ENCODE measurements around the gene PCDHA4. TPM values are rescaled to one million over a fixed set of nuclear protein-coding genes. Genes with fewer than 3 reads are reported as not detected.

The PCDHA4 gene
- total and polyA plus RNA-seq, 2 experiments from 2014 or later = 1.8 to 12.5 TPM

Other genes starting within 250 kb of the PCDHA4 start
- gene SRA1, start 249.6 kb upstream of the PCDHA4 start, total RNA-seq (2014; rRNA removed; shearing (Covaris generic)) = 29.7 and 38.4 TPM in 2 replicates
- 67.2 and 74.7 TPM in 2 replicates for gene SRA1, start 249.6 kb upstream of the PCDHA4 start, polyA plus RNA-seq (2016; fragmentation: Nextera tagmentation; extraction: Ambion mirVana)
- 10.2 and 15.4 TPM in 2 replicates for gene APBB3, start 242.5 kb upstream of the PCDHA4 start, total RNA-seq (2014; rRNA removed; shearing (Covaris generic))
- gene APBB3, start 242.5 kb upstream of the PCDHA4 start, polyA plus RNA-seq (2016; fragmentation: Nextera tagmentation; extraction: Ambion mirVana) = 7.7 and 9.0 TPM in 2 replicates
- 34.4 and 39.1 TPM in 2 replicates for gene SLC35A4, start 242.2 kb upstream of the PCDHA4 start, total RNA-seq (2014; rRNA removed; shearing (Covaris generic))
- gene SLC35A4, start 242.2 kb upstream of the PCDHA4 start, polyA plus RNA-seq (2016; fragmentation: Nextera tagmentation; extraction: Ambion mirVana) = 17.7 and 19.0 TPM in 2 replicates
- gene CD14, start 173.9 kb upstream of the PCDHA4 start, total RNA-seq (2014; rRNA removed; shearing (Covaris generic)) = not detected in 2 replicates
- 0.17 TPM in 1 of 2 replicates, not detected in the other for gene CD14, start 173.9 kb upstream of the PCDHA4 start, polyA plus RNA-seq (2016; fragmentation: Nextera tagmentation; extraction: Ambion mirVana)
- gene TMCO6, start 167.6 kb upstream of the PCDHA4 start, total RNA-seq (2014; rRNA removed; shearing (Covaris generic)) = 19.9 and 37.4 TPM in 2 replicates
- 18.7 and 19.0 TPM in 2 replicates for gene TMCO6, start 167.6 kb upstream of the PCDHA4 start, polyA plus RNA-seq (2016; fragmentation: Nextera tagmentation; extraction: Ambion mirVana)
- gene NDUFA2, start 159.4 kb upstream of the PCDHA4 start, total RNA-seq (2014; rRNA removed; shearing (Covaris generic)) = 48.8 and 55.7 TPM in 2 replicates
- gene NDUFA2, start 159.4 kb upstream of the PCDHA4 start, polyA plus RNA-seq (2016; fragmentation: Nextera tagmentation; extraction: Ambion mirVana) = 292 and 317 TPM in 2 replicates
- 58.9 and 77.3 TPM in 2 replicates for gene IK, start 159.2 kb upstream of the PCDHA4 start, total RNA-seq (2014; rRNA removed; shearing (Covaris generic))
- gene IK, start 159.2 kb upstream of the PCDHA4 start, polyA plus RNA-seq (2016; fragmentation: Nextera tagmentation; extraction: Ambion mirVana) = 116 and 128 TPM in 2 replicates
- gene WDR55, start 142.2 kb upstream of the PCDHA4 start, total RNA-seq (2014; rRNA removed; shearing (Covaris generic)) = 18.0 and 22.7 TPM in 2 replicates
- 9.3 and 9.6 TPM in 2 replicates for gene WDR55, start 142.2 kb upstream of the PCDHA4 start, polyA plus RNA-seq (2016; fragmentation: Nextera tagmentation; extraction: Ambion mirVana)
- gene DND1, start 133.5 kb upstream of the PCDHA4 start, total RNA-seq (2014; rRNA removed; shearing (Covaris generic)) = 15.5 and 22.0 TPM in 2 replicates
- 7.3 and 8.1 TPM in 2 replicates for gene DND1, start 133.5 kb upstream of the PCDHA4 start, polyA plus RNA-seq (2016; fragmentation: Nextera tagmentation; extraction: Ambion mirVana)
- 57.8 and 58.8 TPM in 2 replicates for gene HARS1, start 115.7 kb upstream of the PCDHA4 start, total RNA-seq (2014; rRNA removed; shearing (Covaris generic))
- gene HARS1, start 115.7 kb upstream of the PCDHA4 start, polyA plus RNA-seq (2016; fragmentation: Nextera tagmentation; extraction: Ambion mirVana) = 48.6 and 51.6 TPM in 2 replicates
- 21.6 and 29.6 TPM in 2 replicates for gene HARS2, start 115.6 kb upstream of the PCDHA4 start, total RNA-seq (2014; rRNA removed; shearing (Covaris generic))
- gene HARS2, start 115.6 kb upstream of the PCDHA4 start, polyA plus RNA-seq (2016; fragmentation: Nextera tagmentation; extraction: Ambion mirVana) = 12.7 and 14.4 TPM in 2 replicates
- 26.4 and 35.6 TPM in 2 replicates for gene ZMAT2, start 106.6 kb upstream of the PCDHA4 start, total RNA-seq (2014; rRNA removed; shearing (Covaris generic))
- 45.1 and 50.6 TPM in 2 replicates for gene ZMAT2, start 106.6 kb upstream of the PCDHA4 start, polyA plus RNA-seq (2016; fragmentation: Nextera tagmentation; extraction: Ambion mirVana)
- 1.6 and 3.2 TPM in 2 replicates for gene PCDHA1, start 20.9 kb upstream of the PCDHA4 start, total RNA-seq (2014; rRNA removed; shearing (Covaris generic))
- gene PCDHA1, start 20.9 kb upstream of the PCDHA4 start, polyA plus RNA-seq (2016; fragmentation: Nextera tagmentation; extraction: Ambion mirVana) = 0.52 and 0.81 TPM in 2 replicates
- 2.2 and 2.4 TPM in 2 replicates for gene PCDHA2, start 12.2 kb upstream of the PCDHA4 start, total RNA-seq (2014; rRNA removed; shearing (Covaris generic))
- 0.99 and 1.3 TPM in 2 replicates for gene PCDHA2, start 12.2 kb upstream of the PCDHA4 start, polyA plus RNA-seq (2016; fragmentation: Nextera tagmentation; extraction: Ambion mirVana)
- gene PCDHA3, start 6.0 kb upstream of the PCDHA4 start, total RNA-seq (2014; rRNA removed; shearing (Covaris generic)) = 4.0 TPM in 2 replicates
- gene PCDHA3, start 6.0 kb upstream of the PCDHA4 start, polyA plus RNA-seq (2016; fragmentation: Nextera tagmentation; extraction: Ambion mirVana) = 0.87 and 1.2 TPM in 2 replicates
- 1.4 and 3.1 TPM in 2 replicates for gene PCDHA5, start 14.5 kb downstream of the PCDHA4 start, total RNA-seq (2014; rRNA removed; shearing (Covaris generic))
- gene PCDHA5, start 14.5 kb downstream of the PCDHA4 start, polyA plus RNA-seq (2016; fragmentation: Nextera tagmentation; extraction: Ambion mirVana) = 0.61 and 0.86 TPM in 2 replicates
- gene PCDHA6, start 20.9 kb downstream of the PCDHA4 start, total RNA-seq (2014; rRNA removed; shearing (Covaris generic)) = 4.6 and 5.2 TPM in 2 replicates
- 2.0 and 2.1 TPM in 2 replicates for gene PCDHA6, start 20.9 kb downstream of the PCDHA4 start, polyA plus RNA-seq (2016; fragmentation: Nextera tagmentation; extraction: Ambion mirVana)
- gene PCDHA7, start 27.2 kb downstream of the PCDHA4 start, total RNA-seq (2014; rRNA removed; shearing (Covaris generic)) = 6.9 and 8.7 TPM in 2 replicates
- gene PCDHA7, start 27.2 kb downstream of the PCDHA4 start, polyA plus RNA-seq (2016; fragmentation: Nextera tagmentation; extraction: Ambion mirVana) = 1.3 and 1.7 TPM in 2 replicates
- 1.4 and 3.1 TPM in 2 replicates for gene PCDHA8, start 34.1 kb downstream of the PCDHA4 start, total RNA-seq (2014; rRNA removed; shearing (Covaris generic))
- gene PCDHA8, start 34.1 kb downstream of the PCDHA4 start, polyA plus RNA-seq (2016; fragmentation: Nextera tagmentation; extraction: Ambion mirVana) = 0.56 and 0.86 TPM in 2 replicates
- 3.2 and 3.3 TPM in 2 replicates for gene PCDHA9, start 41.3 kb downstream of the PCDHA4 start, total RNA-seq (2014; rRNA removed; shearing (Covaris generic))
- 1.1 and 1.6 TPM in 2 replicates for gene PCDHA9, start 41.3 kb downstream of the PCDHA4 start, polyA plus RNA-seq (2016; fragmentation: Nextera tagmentation; extraction: Ambion mirVana)
- 11.6 and 12.2 TPM in 2 replicates for gene PCDHA10, start 48.8 kb downstream of the PCDHA4 start, total RNA-seq (2014; rRNA removed; shearing (Covaris generic))
- 3.9 and 4.1 TPM in 2 replicates for gene PCDHA10, start 48.8 kb downstream of the PCDHA4 start, polyA plus RNA-seq (2016; fragmentation: Nextera tagmentation; extraction: Ambion mirVana)
- 22.9 and 26.5 TPM in 2 replicates for gene PCDHA11, start 61.9 kb downstream of the PCDHA4 start, total RNA-seq (2014; rRNA removed; shearing (Covaris generic))
- gene PCDHA11, start 61.9 kb downstream of the PCDHA4 start, polyA plus RNA-seq (2016; fragmentation: Nextera tagmentation; extraction: Ambion mirVana) = 8.5 and 11.6 TPM in 2 replicates
- gene PCDHA12, start 68.2 kb downstream of the PCDHA4 start, total RNA-seq (2014; rRNA removed; shearing (Covaris generic)) = 12.7 and 17.7 TPM in 2 replicates
- gene PCDHA12, start 68.2 kb downstream of the PCDHA4 start, polyA plus RNA-seq (2016; fragmentation: Nextera tagmentation; extraction: Ambion mirVana) = 5.1 and 5.6 TPM in 2 replicates
- 4.3 and 9.8 TPM in 2 replicates for gene PCDHA13, start 75.1 kb downstream of the PCDHA4 start, total RNA-seq (2014; rRNA removed; shearing (Covaris generic))
- 0.59 and 1.2 TPM in 2 replicates for gene PCDHA13, start 75.1 kb downstream of the PCDHA4 start, polyA plus RNA-seq (2016; fragmentation: Nextera tagmentation; extraction: Ambion mirVana)
- gene PCDHAC1, start 119.2 kb downstream of the PCDHA4 start, total RNA-seq (2014; rRNA removed; shearing (Covaris generic)) = 9.9 and 12.1 TPM in 2 replicates
- 0.50 and 0.53 TPM in 2 replicates for gene PCDHAC1, start 119.2 kb downstream of the PCDHA4 start, polyA plus RNA-seq (2016; fragmentation: Nextera tagmentation; extraction: Ambion mirVana)
- gene PCDHAC2, start 159.4 kb downstream of the PCDHA4 start, total RNA-seq (2014; rRNA removed; shearing (Covaris generic)) = 11.8 and 13.1 TPM in 2 replicates
- 0.54 and 1.8 TPM in 2 replicates for gene PCDHAC2, start 159.4 kb downstream of the PCDHA4 start, polyA plus RNA-seq (2016; fragmentation: Nextera tagmentation; extraction: Ambion mirVana)
- 0.03 and 0.08 TPM in 2 replicates for gene PCDHB1, start 244.3 kb downstream of the PCDHA4 start, total RNA-seq (2014; rRNA removed; shearing (Covaris generic))
- gene PCDHB1, start 244.3 kb downstream of the PCDHA4 start, polyA plus RNA-seq (2016; fragmentation: Nextera tagmentation; extraction: Ambion mirVana) = 0.05 and 0.09 TPM in 2 replicates

All from GM23338 (cell line).